ENCODE measurements around the gene EFHB. TPM values are rescaled to one million over a fixed set of nuclear protein-coding genes. Genes with fewer than 3 reads are reported as not detected.

Gene EFHB
- total RNA-seq, 4 donors from 2014 or later: 0.35 to 2.5 (median 0.40) TPM; not detected in 1

- Histone ChIP-seq H3K36me3 (no peaks in the 10 kb centered on the region), H3K27me3 (no peaks in the 10 kb centered on the region), H3K4me3 (no peak overlapping the region), H3K9me3 (no peaks in the 10 kb centered on the region), H3K27ac (no peak overlapping the region), H3K4me1 (no peaks in the 10 kb centered on the region)
- DNase-seq: no peak
- no peak for TF ChIP-seq POLR2A (IDR thresholded peaks at IDR 0.05)
- TF ChIP-seq CTCF (IDR thresholded peaks at IDR 0.05): no peak
Observed at GRCh38 chr3:19940643-19941042, 6.6 kb upstream of the EFHB start.

- TF ChIP-seq POLR2A (IDR thresholded peaks at IDR 0.05): no peak
- no peak for TF ChIP-seq CTCF (IDR thresholded peaks at IDR 0.05)
- no peaks in the 10 kb centered on the region for H3K4me1 ChIP-seq
- no peak for DNase-seq
- no peaks in the 10 kb centered on the region for H3K27me3 ChIP-seq
- no peak overlapping the region for H3K4me3 ChIP-seq
- H3K27ac ChIP-seq: no peak overlapping the region
- no peaks in the 10 kb centered on the region for H3K36me3 ChIP-seq
- no peaks in the 10 kb centered on the region for H3K9me3 ChIP-seq
Observed at GRCh38 chr3:19938295-19938627, 4.2 kb upstream of the EFHB start.

- Histone ChIP-seq H3K27me3 (no peaks in the 10 kb centered on the region), H3K27ac (no peak overlapping the region), H3K4me3 (no peak overlapping the region), H3K4me1 (no peaks in the 10 kb centered on the region), H3K9me3 (no peaks in the 10 kb centered on the region), H3K36me3 (no peaks in the 10 kb centered on the region)
- no peak for DNase-seq
- TF ChIP-seq CTCF (IDR thresholded peaks at IDR 0.05): no peak
- no peak for TF ChIP-seq POLR2A (IDR thresholded peaks at IDR 0.05)
Observed at GRCh38 chr3:19937459-19938294, 3.7 kb upstream of the EFHB start.

GRCh38 chr3:19932422-19932821 lies 1.6 kb downstream of the EFHB start:
- Histone ChIP-seq H3K4me3 (no peak overlapping the region), H3K36me3 (no peaks in the 10 kb centered on the region), H3K4me1 (no peaks in the 10 kb centered on the region), H3K27me3 (no peaks in the 10 kb centered on the region), H3K9me3 (no peaks in the 10 kb centered on the region), H3K27ac (no peak overlapping the region)
- no peak for DNase-seq
- TF ChIP-seq CTCF (IDR thresholded peaks at IDR 0.05) (no peak), POLR2A (IDR thresholded peaks at IDR 0.05) (no peak)

- Histone ChIP-seq H3K9me3 (no peaks in the 10 kb centered on the region), H3K27ac (no peak overlapping the region), H3K27me3 (no peaks in the 10 kb centered on the region), H3K4me1 (no peaks in the 10 kb centered on the region), H3K36me3 (no peaks in the 10 kb centered on the region), H3K4me3 (no peak overlapping the region)
- TF ChIP-seq CTCF (IDR thresholded peaks at IDR 0.05): no peak
- TF ChIP-seq POLR2A (IDR thresholded peaks at IDR 0.05): no peak
- no peak for DNase-seq
Observed at GRCh38 chr3:19931767-19932188, 2.2 kb downstream of the EFHB start.

Measured in Peyer's patch (tissue), 4 donors.